Right hindlimb (tissue), 1 donor: ENCODE measurements around the gene ZNF346.
"Not testable (repeated sequence)": the region's sequence is repeated elsewhere in the genome, so short reads cannot be mapped to it uniquely, and the experiment has no call there.

ENCODE experiments used
- DNase-seq: peaks from one replicate; pipeline ENCODE4 v3.0.0-alpha.2; 2018

ZNF346 gene

DNA sequence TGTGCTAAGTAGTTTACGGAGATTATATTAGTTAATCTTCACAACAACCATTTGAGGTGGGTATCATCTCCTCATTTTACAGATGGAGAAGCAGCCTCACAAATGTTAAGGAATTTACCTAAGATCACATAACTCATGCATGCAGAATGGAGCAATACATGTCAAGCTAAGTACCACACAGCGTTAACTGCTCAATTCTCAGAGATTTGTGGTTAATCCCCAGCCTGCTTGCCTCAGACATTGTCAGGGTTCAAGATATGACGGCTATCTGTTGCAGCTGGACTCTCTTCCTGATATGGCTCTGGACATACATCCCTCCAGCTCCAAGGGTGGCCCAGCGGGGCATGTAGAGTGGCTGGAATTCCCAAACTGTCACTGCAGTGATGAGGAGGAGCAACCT lies 7.3 kb upstream of the ZNF346 start:
- no peak for DNase-seq

DNA sequence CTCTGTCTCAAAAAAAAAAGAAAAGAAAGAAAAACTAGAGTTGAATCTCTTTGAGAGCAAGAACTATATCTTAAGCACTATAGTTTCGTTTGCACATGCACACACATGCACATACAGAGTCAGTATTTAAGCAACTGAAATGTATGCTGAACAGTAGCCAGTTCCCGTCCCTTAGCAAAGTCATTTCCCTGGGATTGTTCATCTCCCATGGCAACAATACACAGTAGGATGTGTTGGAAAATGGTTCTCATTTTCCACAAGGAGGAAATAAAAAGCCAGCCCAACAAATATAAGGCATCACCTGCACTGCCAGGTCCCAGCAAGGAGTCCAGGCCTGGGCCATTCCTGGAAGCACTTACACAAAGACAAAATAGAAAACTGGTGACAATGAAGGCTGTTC lies 4.2 kb upstream of the ZNF346 start:
- no peak for DNase-seq

DNA sequence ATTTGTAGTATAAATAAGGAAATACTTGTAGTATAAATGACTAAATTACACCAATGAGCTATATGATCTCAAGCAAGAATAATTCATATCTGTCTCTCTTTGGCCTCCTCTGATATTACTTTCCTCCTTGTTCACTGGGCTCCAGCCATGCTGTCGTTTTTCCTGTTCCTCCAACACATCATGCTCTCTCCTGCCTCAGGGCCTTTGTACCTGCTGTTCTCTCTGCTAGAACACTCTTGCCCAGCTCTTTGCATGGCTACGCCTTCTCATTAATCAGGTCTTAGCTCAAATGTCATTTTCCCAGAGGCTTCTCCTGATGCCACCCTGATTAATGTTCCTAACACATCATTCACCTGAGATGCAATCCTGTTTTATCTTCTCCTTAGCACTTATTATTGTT lies 2.5 kb upstream of the ZNF346 start:
- no peak for DNase-seq

DNA sequence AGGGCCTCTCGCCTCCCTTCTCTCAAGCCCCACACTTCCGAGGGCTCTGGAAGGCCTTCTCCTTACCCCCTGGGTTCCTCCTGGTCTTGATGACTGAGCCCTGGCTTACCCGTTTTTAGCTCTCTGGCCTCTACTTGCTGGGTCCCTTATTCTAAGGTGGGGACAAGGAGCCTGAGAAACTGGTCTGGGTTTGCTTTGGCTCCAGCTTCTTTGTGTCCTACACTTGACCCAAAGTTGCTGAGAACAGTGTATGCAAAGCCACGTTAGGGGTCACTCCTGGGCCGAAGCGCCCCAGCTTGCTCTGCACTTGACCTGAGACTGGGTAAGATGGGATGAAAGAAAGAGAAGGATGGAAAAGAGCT lies 788 bp downstream of the ZNF346 start:
- no peak for DNase-seq

DNA sequence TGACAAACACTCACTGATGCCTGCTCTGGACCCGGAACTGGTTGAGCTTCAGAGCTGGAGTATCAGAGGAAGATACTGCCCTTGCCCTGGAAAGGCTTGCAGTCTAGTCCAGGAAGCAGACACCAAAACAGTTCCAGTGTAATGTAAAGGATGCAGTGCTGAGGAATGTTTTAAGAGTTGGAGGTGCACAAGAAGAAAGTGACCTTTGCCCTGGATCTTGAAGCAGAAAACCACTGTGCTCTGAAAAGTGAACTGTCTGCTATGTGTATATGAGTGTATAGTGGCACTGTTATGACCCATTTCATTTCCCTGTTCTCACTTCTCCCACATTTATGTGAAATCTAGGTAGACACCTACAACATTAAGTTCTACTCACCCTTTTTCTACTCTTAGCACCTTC lies 2.1 kb downstream of the ZNF346 start:
- no peak for DNase-seq

DNA sequence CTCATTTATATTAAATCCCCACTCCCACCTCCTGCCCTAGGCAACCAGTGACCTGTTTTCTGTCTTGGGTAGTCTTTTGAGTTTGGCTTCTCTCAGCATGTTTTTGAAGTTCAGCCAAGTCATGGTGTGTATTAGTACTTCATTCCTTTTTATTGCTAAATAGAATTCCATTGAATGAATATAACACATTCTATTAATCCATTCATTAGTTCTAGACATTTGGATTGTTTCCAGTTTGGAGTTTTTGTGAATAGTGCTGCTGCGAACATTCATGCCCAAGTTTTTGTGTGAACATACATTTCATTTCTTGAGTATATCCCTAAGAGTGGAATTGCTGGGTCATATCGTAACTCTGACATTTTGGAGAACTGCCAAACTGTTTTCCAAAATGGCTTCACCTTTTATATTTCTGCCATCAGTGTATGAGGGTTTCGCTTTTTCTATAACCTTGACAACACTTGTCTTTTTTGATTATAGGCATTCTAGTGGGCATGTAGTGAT lies 2.7 kb downstream of the ZNF346 start:
- DNase-seq: no peak

DNA sequence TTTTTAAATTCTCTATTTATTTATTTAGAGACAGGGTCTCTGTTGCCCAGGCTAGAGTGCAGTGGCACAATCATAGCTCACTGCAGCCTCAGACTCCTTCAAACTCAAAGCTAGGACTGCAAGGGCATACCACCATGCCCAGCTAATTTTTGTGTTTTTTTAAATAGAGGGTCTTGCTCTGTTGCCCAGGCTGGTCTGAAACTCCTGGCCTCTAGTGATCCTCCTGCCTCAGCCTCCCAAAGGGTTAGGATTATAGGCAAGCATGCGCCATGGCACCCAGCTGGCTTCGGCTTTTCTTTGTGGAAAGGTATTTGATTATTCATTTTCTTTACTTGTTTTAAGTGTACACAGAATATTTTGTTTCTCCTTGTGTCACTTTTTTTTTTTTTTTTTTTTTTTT lies 5.2 kb downstream of the ZNF346 start:
- no peak for DNase-seq

DNA sequence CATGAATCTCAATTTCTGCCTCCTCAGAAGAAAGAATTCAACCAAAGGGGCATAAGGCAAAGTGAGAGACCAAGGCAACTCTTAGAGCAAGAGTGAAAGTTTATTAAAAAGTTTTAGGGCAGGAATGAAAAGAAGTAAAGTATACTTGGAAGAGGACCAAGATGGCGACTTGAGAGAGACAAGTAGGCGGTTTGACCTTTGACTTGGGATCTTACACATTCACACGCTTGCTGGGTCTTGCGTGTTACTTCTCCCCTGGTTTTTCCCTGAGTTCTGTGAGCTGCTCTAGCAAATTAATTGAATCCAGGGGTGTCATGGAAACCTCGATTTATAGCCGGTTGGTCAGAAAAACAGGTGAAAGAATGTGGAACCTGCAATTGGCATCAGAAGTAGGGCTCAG lies 7.0 kb downstream of the ZNF346 start:
- DNase-seq: no peak

DNA sequence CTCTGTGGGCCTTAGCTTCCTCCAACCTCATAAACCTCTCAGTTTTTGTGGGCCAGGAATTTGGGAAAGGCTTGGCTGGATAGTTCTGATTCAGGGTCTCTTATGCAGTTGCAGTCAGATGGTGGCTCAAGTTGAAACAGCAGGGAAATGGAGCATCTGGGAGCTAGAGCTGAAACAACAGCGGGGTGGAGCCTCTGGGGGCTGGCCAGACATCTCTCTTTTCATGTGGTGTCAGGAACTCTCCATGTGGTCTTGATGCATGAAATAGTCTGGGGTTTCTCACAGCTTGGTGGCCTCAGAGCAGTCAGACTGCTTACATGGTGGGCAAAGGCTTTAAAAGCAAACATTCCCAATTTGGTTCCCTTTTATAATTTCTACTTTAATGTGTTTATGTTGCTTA lies 13.5 kb downstream of the ZNF346 start:
- DNase-seq: no peak

DNA sequence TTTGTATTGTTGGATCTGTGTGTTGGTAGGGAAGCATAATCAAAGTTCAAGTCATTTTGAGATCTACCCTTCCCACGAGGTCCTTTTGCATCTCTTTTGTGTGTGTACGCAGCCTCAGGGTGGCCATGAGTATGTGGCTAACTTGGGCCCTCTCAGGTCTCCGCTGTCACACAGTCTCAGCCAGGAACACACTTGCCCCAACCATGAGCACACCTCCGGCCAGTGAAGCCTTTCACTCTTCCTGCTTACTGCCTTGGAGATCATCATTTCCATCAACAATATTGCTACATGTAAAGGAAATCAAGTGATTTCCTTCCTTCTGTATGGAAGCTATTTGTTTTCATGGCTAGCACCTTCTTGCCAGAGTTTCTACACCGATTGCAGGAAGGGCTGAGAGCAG lies 13.9 kb downstream of the ZNF346 start:
- DNase-seq: no peak

DNA sequence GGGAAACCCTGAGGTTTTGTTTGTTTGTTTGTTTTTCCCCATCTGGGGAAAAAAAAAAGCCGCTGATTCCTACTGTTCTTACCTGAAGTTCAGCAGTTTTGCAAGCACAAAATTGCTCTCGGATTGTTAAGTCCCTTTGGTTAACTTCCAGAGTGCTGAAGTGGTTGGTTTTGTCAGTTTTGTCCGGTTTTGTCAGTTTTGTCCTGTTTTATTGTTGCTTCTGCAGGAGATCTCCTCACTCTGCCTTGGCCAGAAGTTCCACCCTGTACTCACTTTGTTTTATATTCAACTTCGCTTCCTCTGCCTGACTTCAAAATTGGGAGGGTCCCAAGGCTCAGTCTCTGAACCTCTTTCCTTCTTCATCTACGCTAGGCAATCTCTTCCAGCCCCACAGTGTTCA lies 14.4 kb downstream of the ZNF346 start:
- no peak for DNase-seq

DNA sequence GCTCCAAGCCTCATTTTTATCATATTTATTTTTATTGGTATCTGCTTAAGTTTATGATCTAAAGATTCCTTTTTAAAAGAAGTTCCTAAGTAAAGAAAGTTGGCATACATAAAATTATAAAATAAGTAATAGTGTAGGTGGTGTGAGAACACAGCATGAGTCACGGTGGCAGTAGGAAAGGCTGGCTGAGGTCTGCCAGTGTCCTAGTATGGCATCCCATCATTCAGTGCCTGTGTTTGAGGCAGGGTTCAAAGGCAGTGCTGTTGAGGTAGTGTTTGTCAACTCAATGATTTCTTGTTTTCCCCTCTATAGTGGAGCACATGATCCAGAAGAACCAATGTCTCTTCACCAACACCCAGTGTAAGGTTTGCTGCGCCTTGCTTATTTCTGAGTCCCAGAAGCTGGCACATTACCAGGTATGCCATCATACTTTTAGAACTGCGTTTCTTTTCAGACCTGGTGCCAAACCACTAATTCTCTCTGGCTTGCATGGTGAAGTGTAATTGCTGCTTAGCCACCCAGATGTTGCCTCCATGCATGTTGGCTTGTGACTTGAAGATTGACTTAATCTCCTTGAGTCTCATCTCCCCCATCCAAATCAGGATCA lies 18.4 kb downstream of the ZNF346 start:
- DNase-seq: no peak

DNA sequence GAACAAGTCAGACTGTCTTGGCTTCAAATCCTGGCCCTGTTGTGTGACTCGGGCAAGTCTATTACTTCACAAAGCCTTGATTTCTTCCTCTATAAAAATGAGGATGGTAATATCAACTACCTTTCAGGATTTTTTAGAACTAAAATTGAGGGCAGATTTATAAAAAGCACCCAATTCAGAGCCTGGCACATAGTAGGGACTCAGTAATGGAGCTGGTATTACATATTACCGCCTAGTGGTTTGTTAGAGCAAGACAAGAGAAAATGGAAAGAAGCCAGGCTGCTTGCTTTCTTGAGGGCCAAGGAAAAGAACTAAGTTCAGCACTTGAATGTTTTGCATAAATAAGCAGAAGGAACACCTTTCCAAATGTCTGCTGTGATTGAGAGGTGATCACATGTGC lies 19.4 kb downstream of the ZNF346 start:
- no peak for DNase-seq

DNA sequence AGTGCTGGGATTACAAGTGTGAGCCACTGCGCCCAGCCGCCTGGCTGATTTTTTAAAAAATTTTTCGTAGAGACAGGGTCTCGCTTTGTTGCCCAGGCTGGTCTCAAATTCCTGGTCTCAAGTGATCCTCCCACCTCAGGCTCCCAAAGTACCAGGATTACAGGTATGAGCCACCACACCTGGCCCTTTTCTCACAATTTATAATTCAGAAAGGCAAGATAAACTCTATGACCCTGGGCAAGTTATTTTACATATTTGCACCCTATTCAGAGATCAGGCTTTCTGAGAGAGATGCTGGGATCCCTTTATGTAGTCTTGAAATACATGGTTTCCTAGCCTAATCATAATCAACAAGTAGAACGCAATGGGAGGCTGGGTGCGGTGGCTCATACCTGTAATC lies 20.6 kb downstream of the ZNF346 start:
- DNase-seq: no peak

DNA sequence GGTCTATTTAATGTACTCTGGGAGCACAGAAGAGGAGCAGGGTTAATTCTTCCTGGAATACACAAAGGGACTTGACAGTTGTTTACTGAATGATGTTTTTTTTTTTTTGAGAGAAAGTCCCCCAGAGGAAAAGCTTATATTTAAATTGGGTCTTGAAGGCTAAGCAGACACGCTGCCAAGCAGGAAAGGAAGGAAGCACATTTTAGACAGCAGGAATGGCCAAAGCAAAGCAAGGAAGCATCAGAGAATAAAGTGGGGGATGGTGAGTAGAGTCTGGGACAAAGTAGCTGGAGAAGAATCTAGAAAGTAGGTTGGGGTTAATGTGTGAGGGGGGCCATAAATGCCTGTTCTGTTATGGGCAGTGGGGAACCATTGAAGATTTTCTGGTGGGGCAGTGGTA lies 21.5 kb downstream of the ZNF346 start:
- no peak for DNase-seq

DNA sequence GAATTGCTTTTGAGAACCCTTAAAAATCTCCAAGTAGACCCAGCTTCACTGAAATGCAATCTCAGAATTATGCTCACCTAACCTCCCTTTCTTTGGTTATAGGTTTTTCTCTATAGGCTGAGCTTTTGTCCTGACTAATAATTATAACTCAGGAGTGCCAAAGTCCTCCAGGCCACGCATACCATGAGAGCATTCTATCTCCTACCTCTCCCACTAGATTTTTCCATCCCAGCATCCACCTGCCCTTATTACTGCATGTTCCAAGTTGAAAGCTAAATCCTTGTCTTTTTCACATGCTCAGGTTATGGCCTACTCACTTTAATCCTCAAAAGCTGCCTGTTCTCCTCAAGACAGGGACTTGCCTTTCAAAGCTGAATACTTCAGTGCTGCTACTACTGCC lies 22.1 kb downstream of the ZNF346 start:
- DNase-seq: no peak

DNA sequence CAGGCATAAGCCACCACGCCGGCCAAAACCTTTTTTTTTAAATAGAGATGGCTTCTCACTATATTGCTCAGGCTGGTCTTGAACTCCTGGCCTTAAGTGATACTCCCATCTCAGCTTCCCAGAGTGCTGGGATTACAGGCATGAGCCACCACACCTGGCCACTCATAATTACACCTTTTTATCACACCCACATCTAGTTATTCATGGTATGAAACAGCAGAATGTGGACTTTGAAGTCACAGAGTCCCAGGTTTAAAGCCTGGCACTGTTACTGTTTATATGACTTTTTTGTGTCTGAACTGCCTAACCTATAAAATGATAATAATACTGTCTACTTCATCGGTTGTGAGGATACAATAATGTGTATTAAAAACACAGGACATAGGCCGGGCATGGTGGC lies 23.1 kb downstream of the ZNF346 start:
- DNase-seq: no peak

DNA sequence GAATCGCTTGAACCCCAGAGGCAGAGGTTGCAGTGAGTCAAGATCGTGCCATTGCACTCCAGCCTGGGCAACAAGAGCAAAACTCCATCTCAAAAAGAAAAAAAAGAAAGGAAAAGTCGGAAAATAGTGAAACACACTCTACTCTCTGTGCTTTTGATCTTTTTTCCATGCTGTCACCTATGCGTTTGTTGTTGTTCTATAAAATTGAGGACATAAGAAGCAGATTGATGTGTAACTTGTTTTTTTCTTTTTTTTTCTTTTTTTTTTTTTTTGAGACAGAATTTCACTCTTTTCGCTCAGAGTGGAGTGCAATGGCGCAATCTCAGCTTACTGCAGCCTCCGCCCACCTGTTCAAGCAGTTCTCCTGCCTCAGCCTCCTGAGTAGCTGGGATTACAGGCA lies 26.0 kb downstream of the ZNF346 start:
- DNase-seq: not testable (repeated sequence)

DNA sequence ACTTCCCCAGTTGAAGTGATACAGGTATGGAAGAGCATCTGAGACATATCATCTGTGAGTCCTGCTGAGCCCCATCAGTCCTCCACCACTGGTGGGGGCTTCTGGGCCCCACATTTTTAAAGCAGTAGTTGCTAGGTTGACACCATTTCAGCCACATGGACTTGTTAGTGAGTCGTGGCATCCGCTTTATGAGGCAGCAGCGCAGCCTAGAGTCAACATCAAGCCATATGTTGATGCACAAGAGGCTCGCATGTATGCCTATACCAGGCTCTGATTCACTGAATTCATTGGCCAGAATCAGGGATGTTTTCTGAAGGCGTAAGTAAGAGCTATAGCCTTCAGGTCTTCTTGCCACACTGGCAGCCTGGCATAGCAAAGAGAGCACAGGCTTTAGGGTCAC lies 26.8 kb downstream of the ZNF346 start:
- no peak for DNase-seq

DNA sequence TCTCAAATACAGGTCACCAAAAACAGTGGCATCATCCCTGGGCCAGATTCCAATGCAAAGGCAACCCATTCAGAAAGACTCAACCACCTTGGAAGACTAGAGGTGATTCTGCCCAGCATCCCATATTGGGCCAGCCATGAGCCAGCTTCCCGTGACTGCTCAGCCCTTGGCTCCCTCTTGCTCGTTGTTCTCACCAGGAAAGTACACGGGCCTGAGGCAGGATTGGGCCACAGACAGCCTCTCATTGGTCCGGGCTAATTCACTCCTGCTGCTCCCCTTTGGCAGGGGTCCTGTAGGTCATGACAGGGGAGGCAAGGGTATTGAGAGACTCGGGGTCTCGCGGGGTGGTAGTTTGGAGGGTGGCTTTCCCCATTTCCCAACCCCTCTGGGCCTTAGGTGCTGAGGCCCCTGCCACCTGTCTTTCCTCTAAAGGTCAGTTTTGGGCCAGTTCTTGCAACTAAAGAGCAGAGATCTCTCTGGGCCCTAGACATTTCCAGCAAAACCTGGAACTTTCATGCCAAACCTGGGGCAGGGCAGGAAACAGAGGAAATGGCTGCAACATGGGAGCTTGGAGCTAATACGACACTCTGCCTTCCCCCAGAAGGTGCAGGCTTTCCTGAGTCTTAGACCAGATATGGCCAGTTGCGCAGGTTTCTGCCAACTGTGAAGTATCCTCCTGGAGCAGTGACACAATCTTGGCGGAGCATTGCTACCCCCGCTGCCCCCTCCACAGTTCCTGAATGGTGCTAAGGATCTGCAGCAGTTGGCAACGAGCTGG lies 42.2 kb downstream of the ZNF346 start:
- DNase-seq: no peak

DNA sequence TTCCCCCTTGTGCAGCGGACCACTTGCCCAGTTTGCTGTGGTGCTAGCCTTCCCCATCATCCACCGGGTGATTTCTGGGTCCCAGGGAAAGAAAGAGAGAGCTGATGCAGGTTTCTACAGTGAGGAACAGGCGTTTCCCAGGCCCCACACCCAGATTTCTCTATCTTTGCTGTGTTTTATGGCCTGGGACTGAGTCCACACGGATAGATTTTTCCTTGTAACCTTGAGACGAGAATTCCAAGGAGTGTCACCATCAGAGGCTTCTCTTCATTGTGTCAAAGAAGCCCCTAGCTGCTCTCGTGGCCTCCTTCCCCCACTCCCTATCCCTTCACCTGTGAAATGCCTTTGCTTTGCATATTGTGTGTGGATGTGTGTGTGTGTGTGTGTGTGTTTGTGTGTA lies 43.0 kb downstream of the ZNF346 start:
- no peak for DNase-seq

DNA sequence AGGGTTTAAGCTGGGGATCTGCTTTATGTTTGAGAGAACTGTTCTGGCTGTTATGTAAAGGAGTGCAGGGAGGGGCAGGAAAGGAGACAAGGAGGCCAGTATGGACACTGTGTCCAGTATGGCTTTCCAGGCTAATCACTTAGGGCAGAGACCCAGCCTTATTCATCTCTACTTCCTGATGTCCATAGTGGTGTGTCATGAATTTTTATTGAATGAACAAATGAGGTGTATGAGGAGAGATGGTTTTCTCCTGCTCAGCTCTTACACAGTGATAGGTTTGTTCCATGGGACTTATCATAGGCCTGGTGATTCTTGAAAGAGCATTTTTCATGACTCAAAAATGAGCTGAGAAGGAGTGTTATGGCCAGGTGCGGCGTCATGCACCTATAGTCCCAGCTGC lies 43.7 kb downstream of the ZNF346 start:
- no peak for DNase-seq

DNA sequence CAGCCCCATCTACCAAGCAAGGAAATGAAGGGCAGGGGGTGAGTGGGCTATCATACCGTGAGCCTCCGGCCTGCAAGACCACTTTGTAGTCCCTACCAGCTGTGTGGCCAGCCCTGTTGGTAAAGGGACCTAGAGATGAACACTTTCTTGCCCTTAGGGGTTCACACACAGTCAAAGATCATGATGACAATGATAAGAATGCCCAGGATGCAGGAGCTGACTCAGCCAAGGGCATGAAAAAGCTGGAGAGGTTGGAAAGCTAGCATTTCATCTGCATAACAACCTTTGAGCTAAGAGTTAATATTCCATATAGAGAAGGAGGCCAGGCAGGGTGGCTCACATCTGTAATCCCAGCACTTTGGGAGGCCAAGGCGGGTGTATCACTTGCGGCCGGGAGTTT lies 45.0 kb downstream of the ZNF346 start:
- DNase-seq: no peak

DNA sequence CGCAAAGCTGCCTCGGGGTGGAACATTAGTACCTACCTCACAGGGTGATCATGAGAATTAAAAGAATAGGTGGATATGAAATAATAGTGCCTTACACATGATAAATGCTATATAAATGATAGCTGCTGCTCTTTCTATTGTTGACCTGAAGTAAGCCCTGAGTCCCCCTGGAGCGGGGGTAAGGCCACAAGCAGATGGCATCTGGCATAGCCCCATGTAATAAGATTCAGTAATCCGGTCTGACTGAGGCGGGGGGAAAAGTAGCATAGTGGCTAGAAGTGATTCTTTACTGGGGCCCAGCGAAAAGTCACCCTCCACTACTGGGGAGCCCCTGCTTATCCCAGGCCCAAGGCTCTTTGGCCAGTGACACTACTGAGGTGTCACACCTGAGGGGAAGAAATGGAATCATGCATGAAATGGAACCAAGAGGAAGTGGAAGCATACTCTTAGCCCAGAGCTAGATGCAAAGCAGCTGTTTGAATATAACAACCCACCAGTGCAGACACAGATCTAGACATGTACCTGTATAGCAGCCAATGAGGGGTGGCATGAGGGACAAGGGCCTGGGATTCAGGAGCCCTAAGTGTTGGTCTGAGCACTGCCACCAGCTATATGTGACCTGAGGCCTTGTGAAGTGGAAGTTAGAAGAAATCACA lies 48.2 kb downstream of the ZNF346 start:
- DNase-seq: no peak
